Kidney tubule cell (primary cell): ENCODE results near the gene RNF213.

ENCODE experiments used
- DNase-seq: peaks from one replicate; pipeline ENCODE4 v3.0.0-alpha.2; 2018; ENCODE audit warnings: low spot score

The RNF213 gene

DNA sequence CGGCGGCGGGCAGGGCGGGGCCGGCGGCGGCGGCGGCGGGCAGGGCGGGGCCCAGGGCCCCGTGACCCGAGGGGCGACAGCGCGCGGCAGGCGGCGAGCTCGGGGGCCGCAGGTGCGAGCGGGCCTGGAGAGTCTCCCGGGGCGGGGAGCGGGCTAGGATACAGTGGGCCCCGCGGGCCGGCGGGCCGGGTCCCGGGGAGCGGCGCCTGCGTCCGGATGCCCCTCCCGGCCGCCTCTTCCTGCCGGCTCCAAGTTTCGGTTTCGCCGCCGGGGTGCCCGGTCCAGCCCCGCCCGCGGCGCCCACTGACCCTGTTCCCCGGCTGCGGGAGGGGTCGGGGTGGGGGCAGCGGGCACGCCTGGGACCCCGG, at the start of gene RNF213:
Gene RNF213, plus strand, starts transcription at position 62 of the 368 bp plus-strand sequence. CDS start 2,830 bp downstream, outside the sequence.
- peak; percentile 54 for DNase-seq

DNA sequence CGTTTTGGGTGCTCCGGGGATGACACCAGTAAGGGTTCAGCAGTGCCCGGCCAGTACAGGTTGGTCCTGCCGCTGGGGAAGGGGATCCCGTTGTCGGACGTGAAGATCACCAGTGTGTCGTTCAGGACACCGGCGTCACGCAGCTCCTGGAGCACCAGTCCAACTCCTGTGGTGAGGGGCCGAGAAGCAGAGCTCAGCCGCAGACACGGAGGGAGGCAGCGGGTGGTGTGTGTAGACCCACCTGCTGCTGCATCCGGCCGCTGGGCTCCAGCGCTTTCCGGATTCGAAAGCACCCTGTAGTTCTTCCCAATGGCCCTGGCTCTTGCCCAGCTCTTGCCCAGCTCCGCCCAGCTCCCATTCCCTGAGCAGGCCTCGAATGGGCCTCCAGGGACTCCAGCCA, 48.5 kb upstream of the RNF213 start:
- no peak for DNase-seq

DNA sequence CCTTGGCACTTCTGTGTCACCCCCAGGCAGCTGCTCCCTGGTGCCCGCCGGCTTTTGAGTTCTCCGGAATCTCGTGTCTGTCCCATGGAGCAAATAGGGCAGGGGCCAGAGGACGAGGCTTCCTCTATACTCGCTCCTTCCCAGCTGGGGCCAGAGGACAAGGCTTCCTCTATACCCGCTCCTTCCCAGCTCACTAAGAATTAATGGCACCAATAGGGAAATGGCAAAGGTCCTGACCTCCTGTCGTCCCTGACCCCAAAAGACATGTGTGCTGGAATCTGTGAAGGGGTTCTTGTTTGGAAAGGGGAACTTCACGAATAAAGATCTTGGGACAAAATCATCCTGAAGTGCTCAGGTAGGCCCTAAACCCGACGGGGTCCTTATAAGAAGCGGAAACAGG, 48.1 kb upstream of the RNF213 start:
- DNase-seq: no peak

DNA sequence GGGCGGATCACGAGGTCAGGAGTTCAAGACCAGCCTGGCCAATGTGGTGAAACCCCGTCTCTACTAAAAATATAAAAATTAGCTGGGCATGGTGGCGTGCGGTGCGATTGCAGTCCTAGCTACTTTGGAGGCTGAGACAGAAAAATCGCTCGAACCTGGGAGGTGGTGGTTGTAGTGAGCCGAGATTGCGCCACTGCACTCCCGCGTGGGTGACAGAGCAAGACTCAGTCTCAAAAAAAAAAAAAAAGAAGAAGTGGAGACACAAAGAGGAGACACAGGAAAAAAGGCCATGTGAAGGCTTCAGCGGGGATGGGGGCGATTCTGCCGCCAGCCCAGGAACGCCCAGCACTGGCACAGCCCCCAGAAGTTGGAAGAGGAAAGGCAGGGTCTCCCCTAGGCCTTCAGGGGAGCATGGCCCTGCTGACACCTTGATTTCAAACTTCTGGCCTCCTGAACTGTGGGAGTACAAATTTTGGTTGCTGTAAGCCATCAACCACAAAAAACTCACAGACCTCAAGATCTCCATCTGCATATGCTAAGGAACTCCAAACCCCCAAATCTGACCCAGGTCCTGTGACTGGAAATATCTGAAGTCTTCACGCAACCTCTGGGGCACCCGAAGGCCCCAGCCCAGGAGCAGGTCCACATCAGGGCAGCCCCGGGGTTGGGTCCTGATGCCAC, 47.5 kb upstream of the RNF213 start:
- no peak for DNase-seq

DNA sequence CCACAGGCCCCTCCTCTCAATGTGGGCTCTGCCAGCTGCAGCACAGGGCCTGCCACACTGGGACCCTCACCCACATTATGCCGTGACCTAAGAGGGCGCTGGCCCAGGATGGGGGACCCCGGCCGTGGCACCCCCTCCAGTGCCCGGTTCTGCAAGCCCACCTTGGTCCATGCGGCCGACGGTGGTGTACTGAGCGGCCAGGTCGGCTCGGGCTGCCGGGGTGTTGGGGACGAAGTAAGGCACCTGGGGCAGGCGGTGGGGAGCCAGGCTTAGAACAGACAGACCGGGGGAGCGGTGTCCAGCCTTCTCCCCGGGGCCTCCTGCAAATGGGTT, 47.0 kb upstream of the RNF213 start:
- no peak for DNase-seq

DNA sequence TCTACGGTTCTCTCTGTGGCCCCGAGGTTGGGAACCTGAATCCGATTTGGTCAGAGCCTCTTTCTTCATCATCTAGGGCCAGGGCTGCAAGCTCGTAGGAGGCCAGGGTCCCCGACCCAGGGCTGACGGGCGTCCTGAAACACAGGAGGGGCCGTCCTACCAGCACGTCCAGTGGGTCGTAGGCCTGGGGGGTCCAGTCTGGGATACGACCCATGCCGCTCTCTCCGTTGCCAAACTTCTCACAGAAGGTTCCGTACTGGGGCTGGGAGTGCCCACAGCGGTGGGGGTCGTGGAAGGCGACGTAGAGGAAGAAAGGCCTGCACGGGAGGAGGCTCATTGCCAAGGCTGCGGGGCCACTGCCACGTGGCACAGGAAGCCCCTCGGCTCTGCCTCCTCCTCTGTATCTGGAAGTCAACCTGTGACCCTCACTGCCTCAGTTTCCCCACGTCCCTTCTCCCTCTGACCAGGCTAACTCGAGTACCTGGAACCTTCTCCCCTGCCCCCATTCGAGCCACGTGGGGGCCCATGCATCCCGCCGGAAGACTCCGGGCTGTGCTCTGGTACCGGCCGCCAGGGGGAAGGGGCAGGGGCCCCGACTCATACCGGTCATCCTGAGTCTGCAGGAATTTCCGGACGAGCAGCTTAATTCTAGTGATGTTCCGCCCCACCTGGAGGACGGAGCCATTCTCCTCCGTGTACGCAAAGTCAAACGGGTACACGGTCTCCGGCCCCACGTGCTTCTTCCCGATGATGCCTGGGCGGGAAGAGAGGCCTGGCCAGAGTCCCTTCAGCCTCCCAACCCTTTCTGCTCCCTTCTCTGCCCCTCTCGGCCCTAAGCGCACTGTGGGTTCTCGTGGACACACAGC, 46.4 kb upstream of the RNF213 start:
- DNase-seq: no peak

DNA sequence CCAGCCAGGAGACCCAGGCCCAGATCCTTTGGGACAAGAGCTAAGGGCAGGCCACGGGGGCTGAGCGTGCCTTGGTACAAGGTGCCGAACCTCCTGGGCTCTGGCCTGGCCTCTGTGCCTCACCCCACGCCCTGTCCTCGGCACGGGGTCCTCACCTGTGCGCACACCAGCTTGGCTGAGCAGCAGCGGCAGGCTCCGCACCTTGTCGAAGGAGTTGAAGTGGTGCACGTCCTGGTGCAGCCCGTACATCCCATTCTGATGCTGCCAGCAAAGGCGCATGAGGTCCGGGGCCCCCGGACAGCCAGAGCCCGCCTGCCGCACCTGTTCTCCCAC, 45.8 kb upstream of the RNF213 start:
- DNase-seq: no peak

DNA sequence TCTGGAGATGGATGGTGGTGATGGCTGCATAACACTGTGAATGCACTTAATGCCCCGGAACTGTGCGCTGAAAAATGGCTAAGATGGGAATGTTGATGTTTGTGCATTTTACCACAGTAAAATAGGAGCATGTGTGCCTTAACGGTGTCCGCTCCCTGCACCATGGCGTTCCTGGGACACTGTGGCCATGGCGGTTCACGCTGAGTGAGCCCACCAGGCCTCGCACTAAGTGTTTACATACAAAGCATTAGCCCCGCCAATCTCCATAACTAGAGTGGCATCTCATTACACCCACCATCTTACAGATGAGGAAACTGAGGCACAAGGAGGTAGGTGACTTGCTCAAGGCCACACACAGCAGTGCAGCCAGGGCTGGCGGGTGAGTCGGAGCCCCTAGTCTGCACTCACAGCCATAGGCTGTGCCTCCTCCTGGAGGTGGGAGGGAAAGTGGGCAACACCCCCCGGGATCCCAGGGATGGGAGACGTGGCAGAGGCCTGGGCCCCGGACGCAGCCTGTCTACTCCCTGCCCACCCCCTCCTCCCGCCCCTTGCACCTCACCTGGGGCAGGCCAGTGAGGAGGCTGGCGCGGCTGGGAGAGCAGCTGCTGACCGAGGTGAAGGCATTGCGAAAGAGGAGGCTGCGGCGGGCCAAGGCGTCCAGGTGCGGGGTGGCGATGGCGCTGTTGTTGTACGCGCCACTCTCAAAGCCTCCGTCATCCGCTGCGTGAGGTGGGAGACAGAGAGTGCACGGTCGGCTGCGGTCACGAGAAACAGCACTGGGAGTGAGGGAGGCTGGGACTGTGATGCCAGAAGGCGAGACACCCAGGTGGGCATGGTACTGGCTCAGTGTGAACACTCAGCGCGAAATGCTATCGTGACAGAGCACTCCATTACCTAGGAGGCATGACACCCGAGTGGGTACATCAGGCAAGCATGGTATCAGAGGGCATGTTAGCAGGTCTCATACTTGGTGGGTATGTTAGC, 43.9 kb upstream of the RNF213 start:
- no peak for DNase-seq

DNA sequence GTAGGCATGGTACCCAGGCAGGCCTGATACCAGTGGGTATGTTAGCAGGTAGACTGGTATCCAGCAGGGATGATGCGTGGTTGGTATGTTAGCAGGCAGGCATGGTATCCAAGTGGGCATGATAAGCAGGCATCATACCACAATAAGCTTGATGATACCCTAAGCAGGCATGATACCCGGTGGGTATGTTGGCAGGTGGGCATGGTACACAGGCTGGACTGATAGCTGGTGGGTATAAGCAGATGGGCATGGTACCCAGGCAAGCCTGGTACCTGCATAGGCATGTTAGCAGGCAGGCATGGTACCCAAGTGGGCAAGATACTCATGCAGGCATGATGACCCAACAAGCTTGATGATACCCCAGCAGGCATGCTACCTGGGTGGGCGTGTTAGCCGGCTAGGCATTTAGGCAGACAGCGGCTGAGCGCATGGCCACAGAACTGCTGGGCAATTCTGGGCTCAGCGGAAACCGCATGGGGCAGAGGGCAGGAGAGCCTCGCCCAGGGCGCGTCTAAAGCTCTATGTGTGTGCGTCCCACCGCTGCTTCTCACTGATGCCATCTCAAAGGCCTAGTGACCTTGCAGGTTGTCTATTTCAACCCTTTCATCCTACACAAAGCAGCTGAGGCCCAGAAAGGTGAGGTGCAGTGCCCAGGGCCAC, 42.8 kb upstream of the RNF213 start:
- DNase-seq: no peak

DNA sequence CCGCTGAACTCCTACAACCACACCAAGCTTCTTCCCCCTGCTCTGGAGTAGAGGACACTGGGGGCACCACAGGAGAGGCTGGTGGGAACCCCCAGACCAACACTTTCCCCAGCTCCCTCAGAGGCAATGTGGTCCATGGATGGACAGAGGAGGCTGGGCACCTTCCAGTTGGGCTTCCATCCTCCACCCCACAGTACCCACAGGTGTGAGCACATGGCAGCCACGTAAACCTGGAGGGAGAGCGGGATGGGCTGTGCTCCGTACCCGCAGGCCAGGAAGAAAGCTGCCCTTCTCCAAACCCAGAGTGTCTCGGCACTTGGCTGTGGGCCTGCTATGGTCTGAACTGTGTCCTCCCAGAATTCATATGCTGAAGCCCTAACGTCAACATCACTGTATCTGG, 42.3 kb upstream of the RNF213 start:
- DNase-seq: no peak

DNA sequence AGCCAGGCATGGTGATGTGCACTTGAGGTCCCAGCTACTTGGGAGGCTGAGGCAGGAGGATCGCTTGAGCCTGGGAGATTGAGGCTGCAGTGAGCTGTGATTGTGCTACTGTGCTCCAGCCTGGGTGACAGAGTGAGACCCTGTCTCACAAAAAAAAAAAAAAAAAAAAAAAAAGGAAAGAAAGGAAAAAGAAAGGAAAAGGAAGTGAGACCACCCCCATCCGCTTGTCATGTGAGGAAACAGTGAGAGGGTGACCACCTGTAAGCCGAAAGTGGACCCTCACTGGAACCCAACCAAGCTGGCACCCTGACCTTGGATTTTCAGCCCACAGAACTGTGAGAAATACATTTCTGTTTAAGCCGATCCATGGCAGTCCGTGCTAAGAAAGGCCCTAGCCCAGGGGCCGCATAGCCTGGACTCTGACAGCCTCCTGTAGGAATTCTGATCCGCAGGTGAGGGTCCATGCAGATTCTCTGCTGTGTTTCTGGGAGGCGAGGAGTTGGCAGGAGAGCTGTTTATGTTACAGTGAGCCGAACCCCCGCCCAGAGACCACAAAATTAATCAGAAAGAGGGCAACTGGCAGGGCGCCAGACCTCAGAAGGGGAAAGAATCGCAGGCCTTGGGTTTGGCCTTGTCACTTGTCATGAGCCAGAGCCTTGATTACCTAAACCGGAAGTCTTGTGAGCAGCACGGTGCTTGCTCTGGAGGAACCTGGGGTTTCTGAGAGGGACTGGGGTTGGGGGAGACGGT, 41.5 kb upstream of the RNF213 start:
- peak; percentile 94 for DNase-seq

DNA sequence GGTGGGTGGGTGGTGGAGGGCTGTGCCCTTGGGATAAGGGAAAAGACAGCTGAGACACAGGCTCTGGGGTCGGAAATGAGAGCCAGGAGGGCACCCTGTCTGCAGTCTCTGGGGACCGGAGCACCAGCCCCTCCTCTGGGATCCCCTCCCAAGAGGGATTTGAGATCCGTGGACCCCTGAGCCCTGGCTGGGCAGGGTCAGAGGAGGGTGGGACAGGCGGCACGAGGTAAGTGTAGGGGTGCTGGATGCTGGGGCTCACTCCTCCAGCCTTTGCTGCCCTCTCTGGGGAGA, 40.9 kb upstream of the RNF213 start:
- no peak for DNase-seq

DNA sequence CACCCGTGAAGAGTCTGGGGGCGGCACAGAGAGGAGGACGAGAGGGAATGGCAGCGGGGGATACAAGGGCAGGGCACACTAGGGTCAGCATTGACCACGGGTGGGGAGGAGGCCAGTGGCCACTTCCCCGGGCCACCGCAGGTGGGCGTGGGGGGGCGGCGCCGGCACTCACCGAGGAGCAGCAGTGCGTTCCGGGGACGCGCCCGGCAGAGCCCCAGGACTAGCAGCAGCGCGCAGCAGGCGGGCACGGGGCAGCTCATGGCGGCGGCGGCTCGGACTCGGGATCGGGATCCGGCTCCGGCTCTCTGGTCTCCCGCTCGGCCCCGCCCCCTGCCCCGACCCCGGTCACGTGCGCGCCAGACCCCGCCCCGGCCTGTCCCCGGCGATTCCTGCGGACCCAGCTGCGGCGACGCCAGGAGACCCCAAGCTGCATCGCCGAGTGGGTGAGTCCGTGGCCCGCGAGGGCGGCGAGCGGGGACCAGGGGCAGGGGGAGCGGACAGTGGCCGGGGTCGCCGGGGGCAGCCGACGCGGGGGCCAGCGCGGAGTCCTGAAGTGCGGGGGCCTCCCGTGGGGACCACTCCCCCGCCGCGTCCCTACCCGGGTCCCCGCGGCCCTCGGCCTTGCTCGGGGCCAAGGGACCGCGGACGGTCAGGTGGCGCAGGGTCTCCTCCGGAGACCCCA, 40.5 kb upstream of the RNF213 start, which contains the start of the genes SGSH and SLC26A11:
Gene SGSH, minus strand, starts transcription at position 280 of the 682 bp plus-strand sequence. Its CDS starts 20 bp downstream, at position 260.
Gene SLC26A11, plus strand, starts transcription at position 374 of the 682 bp plus-strand sequence. CDS start 1,134 bp downstream, outside the sequence.
- DNase-seq: peak; percentile 61

DNA sequence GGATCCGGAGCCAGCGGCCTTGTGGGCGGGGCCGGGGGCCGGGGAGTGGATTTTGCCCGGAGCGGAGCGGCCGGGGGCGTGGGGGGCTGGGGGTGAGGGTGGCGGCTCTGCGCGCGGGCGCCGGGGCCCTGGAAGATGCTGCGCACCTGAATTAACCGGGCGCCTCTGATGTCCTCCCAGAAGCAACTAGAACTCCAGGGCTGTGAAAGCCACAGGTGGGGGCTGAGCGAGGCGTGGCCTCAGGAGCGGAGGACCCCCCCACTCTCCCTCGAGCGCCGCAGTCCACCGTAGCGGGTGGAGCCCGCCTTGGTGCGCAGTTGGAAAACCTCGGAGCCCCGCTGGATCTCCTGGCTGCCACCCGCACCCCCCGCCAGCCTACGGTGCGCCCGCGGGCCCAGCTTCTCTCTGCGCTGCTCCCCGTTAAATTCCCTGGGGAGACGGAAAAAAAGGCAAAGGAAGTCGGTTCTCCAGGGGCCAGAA, 39.9 kb upstream of the RNF213 start:
- DNase-seq: no peak

DNA sequence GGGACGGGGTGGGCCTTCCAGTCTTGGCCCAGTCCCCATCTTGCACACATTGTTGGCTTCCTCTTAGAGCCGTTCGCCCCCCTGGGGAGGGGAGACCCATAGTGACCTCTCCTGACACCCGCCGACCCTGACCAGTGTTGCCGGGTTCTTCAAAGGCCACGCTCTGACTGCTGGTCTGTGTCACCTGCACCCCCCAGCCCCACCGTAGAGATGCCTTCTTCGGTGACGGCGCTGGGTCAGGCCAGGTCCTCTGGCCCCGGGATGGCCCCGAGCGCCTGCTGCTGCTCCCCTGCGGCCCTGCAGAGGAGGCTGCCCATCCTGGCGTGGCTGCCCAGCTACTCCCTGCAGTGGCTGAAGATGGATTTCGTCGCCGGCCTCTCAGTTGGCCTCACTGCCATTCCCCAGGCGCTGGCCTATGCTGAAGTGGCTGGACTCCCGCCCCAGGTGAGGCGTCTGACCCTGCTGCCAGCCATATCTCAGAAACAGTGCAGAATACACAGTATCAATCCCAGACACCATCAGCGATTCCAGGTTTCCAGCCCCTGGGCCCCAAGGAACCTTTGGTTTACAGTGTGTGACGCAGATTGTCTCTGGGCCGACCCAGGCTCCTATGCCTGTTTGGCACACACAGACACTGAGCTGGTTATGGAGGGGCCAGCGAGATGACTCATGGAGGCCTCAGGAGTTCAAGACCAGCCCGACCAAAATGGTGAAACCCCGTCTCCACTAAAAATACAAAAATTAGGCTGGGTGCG, 39.1 kb upstream of the RNF213 start:
- DNase-seq: no peak

DNA sequence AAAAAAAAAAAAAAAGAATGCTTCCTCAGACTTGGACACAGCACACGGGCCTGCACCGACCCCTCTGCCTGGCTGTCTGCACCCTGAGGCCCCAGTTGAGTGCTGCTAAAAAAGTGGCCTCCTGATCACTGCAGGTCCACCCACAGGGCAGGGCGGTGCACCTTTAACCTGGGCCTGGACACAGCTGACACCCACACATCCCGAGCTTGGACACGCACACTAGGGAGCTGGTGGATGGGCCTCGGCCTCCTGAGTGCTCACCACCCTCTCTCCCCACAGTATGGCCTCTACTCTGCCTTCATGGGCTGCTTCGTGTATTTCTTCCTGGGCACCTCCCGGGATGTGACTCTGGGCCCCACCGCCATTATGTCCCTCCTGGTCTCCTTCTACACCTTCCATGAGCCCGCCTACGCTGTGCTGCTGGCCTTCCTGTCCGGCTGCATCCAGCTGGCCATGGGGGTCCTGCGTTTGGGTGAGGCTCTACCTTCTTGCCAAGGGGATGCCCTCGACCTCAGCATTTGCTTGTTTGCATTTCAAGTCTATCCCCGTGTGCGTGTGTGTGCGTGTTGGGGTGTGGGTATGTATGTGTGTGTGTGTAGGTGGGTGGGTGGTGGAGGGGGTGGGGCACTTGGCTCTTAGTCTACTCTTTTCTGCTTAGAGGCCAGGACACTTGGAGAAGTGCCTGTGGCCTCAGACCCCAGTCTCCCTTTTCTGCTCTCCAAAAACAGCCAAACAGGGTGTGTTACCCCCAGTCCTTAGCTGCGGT, 38.1 kb upstream of the RNF213 start:
- no peak for DNase-seq

DNA sequence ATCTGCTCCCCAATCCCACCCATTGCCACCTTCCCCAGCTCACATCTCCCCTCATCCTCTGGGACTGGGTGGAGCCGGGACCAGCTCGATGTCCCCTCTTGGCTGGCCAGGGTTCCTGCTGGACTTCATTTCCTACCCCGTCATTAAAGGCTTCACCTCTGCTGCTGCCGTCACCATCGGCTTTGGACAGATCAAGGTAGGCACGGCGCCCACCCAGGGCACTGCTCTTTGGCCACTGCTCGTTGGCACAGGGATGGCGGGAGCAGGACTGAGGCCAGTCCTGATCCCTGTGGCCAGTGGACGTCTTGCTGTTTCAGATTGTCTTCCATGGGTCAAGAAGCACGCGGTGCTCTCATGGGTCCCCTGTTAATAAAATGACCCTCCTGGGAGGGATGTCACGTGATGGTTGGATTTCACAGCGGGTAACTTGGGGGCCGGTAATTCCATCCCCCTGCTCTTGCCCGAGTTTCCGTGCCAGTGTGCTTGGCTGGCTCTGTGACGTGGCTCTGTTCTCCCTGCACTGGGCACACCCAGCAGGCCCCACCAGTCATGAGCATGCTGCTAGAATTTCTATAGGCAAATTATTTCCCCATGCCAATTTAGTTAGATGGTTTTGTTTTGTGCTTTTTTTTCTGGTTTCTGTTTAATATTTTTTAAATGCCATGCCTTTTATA, 37.4 kb upstream of the RNF213 start:
- DNase-seq: no peak

DNA sequence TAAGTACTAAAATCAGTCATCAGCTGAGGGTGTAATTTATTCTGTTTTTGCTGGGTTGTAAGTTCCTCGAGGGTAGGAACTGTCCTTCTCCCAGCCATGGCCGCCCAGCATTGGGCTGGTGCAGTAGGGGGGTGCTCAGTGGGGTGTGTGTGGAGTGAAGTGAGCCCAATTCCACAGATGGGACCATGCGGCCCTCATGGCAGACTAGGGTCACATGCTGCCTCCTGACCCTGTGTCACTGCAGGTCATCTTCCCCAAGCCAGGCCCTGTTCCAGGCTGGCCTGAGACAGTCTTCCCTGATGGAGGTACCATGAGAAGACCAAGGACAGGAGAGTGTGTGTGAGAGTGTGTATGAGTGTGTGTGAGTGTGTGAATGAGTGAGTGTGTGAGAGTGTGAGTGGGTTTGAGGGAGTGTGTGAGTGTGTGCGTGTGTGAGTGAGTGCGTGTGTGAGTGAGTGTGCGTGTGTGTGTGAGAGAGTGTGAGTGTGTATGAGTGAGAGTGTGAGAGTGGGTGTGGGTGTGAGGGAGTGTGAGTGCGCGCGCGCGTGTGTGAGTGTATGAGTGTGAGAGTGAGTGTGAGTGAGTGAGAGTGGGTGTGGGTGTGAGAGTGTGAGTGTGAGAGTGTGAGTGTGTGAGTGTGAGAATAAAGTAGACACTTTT, 36.7 kb upstream of the RNF213 start:
- no peak for DNase-seq
